Endothelial cell of umbilical vein (primary cell): Measurements from ENCODE around the gene PRPF8. TPM values are rescaled to one million over a fixed set of nuclear protein-coding genes. Genes with fewer than 3 reads are reported as not detected.

ENCODE experiments used
- BruUV-seq: library from RNA; stranded (reverse); fragments of 400-500 nt; replicated peaks from 2 replicates; lab custom pipeline; 2021; lab: Mats Ljungman, UMichigan
- CTCF ChIA-PET: fragments of 300-600, 350-600 bp; sonication (Branson Sonifier 250); formaldehyde crosslinking; loops from one replicate; lab custom pipeline; 2021; ENCODE audit warnings: antibody characterized with exemption, inconsistent platforms; lab: Charles Lee
- POLR2A ChIA-PET: fragments of 300-600, 350-600 bp; sonication (Branson Sonifier 250); formaldehyde crosslinking; loops from one replicate; lab custom pipeline; 2021; ENCODE audit warnings: antibody characterized with exemption, inconsistent platforms; lab: Charles Lee
- DNase-seq: peaks from one replicate; pipeline ENCODE4 v3.0.0-alpha.2; 2011; ENCODE audit warnings: low read depth, low spot score
- FAIRE-seq: peaks from 2 replicates; lab custom pipeline; 2011; peaks lifted over from hg19 to GRCh38; lab: Jason Lieb, UNC
- H2AFZ ChIP-seq: 2 replicates; pipeline ENCODE4 v1.6.0; 2012; ENCODE audit warnings: low read depth, low read length, control low read depth, inconsistent platforms
- H3K27ac ChIP-seq: 2 replicates; pipeline ENCODE4 v1.5.1; 2011; ENCODE audit warnings: low read depth, mild to moderate bottlenecking, control low read depth, low read length, moderate library complexity; ENCODE audit not compliant: insufficient read depth
- H3K27me3 ChIP-seq, 2 experiments: 2 replicates each; pipeline versions ENCODE4 v1.6.0 to v1.6.1; 2011; ENCODE audit warnings: low read length in 2 of 2, mixed read lengths in 1 of 2; ENCODE audit not compliant: control insufficient read depth in 2 of 2, insufficient read depth in 2 of 2
- H3K36me3 ChIP-seq, 2 experiments: 2 replicates in 1 of 2; 3 replicates in 1 of 2; pipeline ENCODE4 v1.5.1; 2011; ENCODE audit warnings: low read length in 2 of 2, mild to moderate bottlenecking in 1 of 2, moderate library complexity in 1 of 2; ENCODE audit not compliant: control insufficient read depth in 2 of 2, insufficient read depth in 2 of 2; ENCODE audit errors: extremely low read depth in 1 of 2
- H3K4me1 ChIP-seq: 3 replicates; pipeline ENCODE4 v1.5.1; 2011; ENCODE audit warnings: mild to moderate bottlenecking, low read length; ENCODE audit not compliant: control insufficient read depth, insufficient read depth; ENCODE audit errors: extremely low read depth
- H3K4me2 ChIP-seq: 2 replicates; pipeline ENCODE4 v1.6.1; 2011; ENCODE audit warnings: low read length, control low read depth, mixed read lengths; ENCODE audit not compliant: insufficient read depth
- H3K4me3 ChIP-seq, 3 experiments: fragments of 200-600 bp in 1 of 3; sonication (generic), shearing (Covaris generic) in 1 of 3; replicated peaks in 1 of 3; 2 replicates each; pipeline ENCODE4 v1.5.1; 2011 to 2016; ENCODE audit warnings: control low read depth in 3 of 3, low read length in 3 of 3, mild to moderate bottlenecking in 2 of 3, inconsistent platforms in 1 of 3, low read depth in 1 of 3, moderate library complexity in 1 of 3; ENCODE audit not compliant: insufficient read depth in 1 of 3
- H3K79me2 ChIP-seq: 2 replicates; pipeline ENCODE4 v1.6.0; 2012; ENCODE audit warnings: low read length, inconsistent platforms; ENCODE audit not compliant: control insufficient read depth, insufficient read depth
- H3K9ac ChIP-seq: replicated peaks from 2 replicates; pipeline ENCODE3; 2011; ENCODE audit warnings: low read length, control low read depth; ENCODE audit not compliant: insufficient read depth; ENCODE audit errors: extremely low read depth
- H3K9me1 ChIP-seq: replicated peaks from 3 replicates; pipeline ENCODE4 v1.6.0; 2011; ENCODE audit warnings: mild to moderate bottlenecking, low read length; ENCODE audit not compliant: control insufficient read depth, insufficient read depth; ENCODE audit errors: extremely low read depth
- H3K9me3 ChIP-seq: replicated peaks from 2 replicates; pipeline ENCODE4 v1.5.1; 2012; ENCODE audit warnings: low read length, inconsistent platforms; ENCODE audit not compliant: control insufficient read depth, insufficient read depth
- H4K20me1 ChIP-seq: replicated peaks from 2 replicates; pipeline ENCODE3; 2011; ENCODE audit warnings: mild to moderate bottlenecking, low read length; ENCODE audit not compliant: control insufficient read depth, insufficient read depth; ENCODE audit errors: extremely low read depth
- CTCF ChIP-seq, 2 donors: IDR thresholded peaks; 1 replicate in 1 of 2; 2 replicates in 1 of 2; pipeline ENCODE4 v1.5.1; 2011; ENCODE audit warnings: low read length in 2 of 2, mild to moderate bottlenecking in 2 of 2, moderate library complexity in 2 of 2, control low read depth in 1 of 2, inconsistent platforms in 1 of 2, low read depth in 1 of 2; ENCODE audit not compliant: insufficient read depth in 1 of 2; ENCODE audit errors: extremely low read depth in 1 of 2
- EZH2 ChIP-seq: IDR thresholded peaks from 2 replicates; pipeline ENCODE4 v1.6.1; 2012; ENCODE audit warnings: borderline replicate concordance, low read depth, mild to moderate bottlenecking, moderate library complexity, low read length, inconsistent platforms; ENCODE audit not compliant: severe bottlenecking
- FOS ChIP-seq: IDR thresholded peaks from 2 replicates; pipeline ENCODE4 v1.6.1; 2011; ENCODE audit warnings: mild to moderate bottlenecking, low read length, moderate library complexity, borderline replicate concordance; ENCODE audit not compliant: insufficient read depth
- GATA2 ChIP-seq: IDR thresholded peaks from 2 replicates; pipeline ENCODE4 v1.7.0; 2011; ENCODE audit warnings: low read depth, mild to moderate bottlenecking, moderate library complexity, mixed read lengths, low read length; ENCODE audit not compliant: insufficient read length, insufficient read depth
- JUN ChIP-seq: IDR thresholded peaks from 2 replicates; pipeline ENCODE4 v1.6.1; 2011; ENCODE audit warnings: borderline replicate concordance, low read depth; ENCODE audit not compliant: insufficient read length, insufficient read depth
- MAX ChIP-seq: IDR thresholded peaks from 2 replicates; pipeline ENCODE4 v1.6.1; 2011; ENCODE audit not compliant: insufficient read depth, insufficient read length
- MYC ChIP-seq: IDR thresholded peaks from one replicate; pipeline ENCODE4 v1.6.1; 2011; ENCODE audit warnings: mild to moderate bottlenecking, low read depth, low read length
- POLR2A ChIP-seq: IDR thresholded peaks from 2 replicates; pipeline ENCODE4 v1.6.1; 2012; ENCODE audit warnings: low read depth, mild to moderate bottlenecking, control low read depth, low read length
- POLR2AphosphoS5 ChIP-seq: IDR thresholded peaks from 2 replicates; pipeline ENCODE4 v1.6.1; 2012; ENCODE audit warnings: low read depth, mild to moderate bottlenecking, control low read depth, low read length, moderate library complexity; ENCODE audit not compliant: insufficient read depth
- dilution Hi-C: fragments of 300-500 bp; cut with MboI; formaldehyde crosslinking; loops from one replicate; pipeline ENCODE4 v1.15.0; 2019; ENCODE audit warnings: low sequenced_read_pairs; ENCODE audit not compliant: extremely low pct_ligation_motif_present
- intact Hi-C: fragments of 100-400 bp; cut with micrococcal nuclease; formaldehyde crosslinking; loops from one replicate; pipeline ENCODE4 v1.10.0; 2022
- polyA plus RNA-seq, 4 experiments: library from polyadenylated mRNA; depleted of rRNA in 3 of 4; stranded (reverse) in 3 of 4; unstranded in 1 of 4; fragments of >200 nt; gene quantifications; 2 replicates each; pipeline versions ENCODE4 v1.2.1 to v1.2.3, GENCODE V29; 2011 to 2012; ENCODE audit warnings: missing spikeins in 1 of 4
- total RNA-seq: library from RNA; stranded (reverse); gene quantifications from 2 replicates; pipeline ENCODE4 v1.2.3, GENCODE V29; 2021

PRPF8 gene
- total and polyA plus RNA-seq, 2 donors (not counting 3 experiments of a cell fraction or from before 2014, with no cell fraction given), result 215 to 301 TPM

- intact Hi-C loops, result no loop called here
- Histone ChIP-seq H3K4me3 (no peak overlapping the region), H3K4me1 (peaks cover 33% of the 10 kb centered on the region), H3K27ac (no peak overlapping the region), H3K9ac (no peak overlapping the region), H3K36me3 (peaks cover 0 to 5% of the 10 kb centered on the region in 2 experiments), H3K79me2 (peaks cover 12% of the 10 kb centered on the region), H3K9me3 (no peaks in the 10 kb centered on the region), H3K9me1 (no peaks in the 10 kb centered on the region), H3K4me2 (no peak overlapping the region), H3K27me3 (no peaks in the 10 kb centered on the region), H2AFZ (no peak overlapping the region), H4K20me1 (no peaks in the 10 kb centered on the region)
- ChIA-PET CTCF (interaction anchor here (1.2 to 2.3 kb wide), 2 partner anchors 33 to 49 kb away, joined by 4 to 10 read pairs; no protein-coding TSS in a partner anchor), POLR2A (interaction anchor here (0.6 to 0.7 kb wide), 2 partner anchors 46 to 94 kb away, joined by 3 to 5 read pairs; no protein-coding TSS in a partner anchor)
- TF ChIP-seq CTCF (IDR thresholded peaks at IDR 0.05; ENCODE audit: extremely low read depth in 1 of 2, insufficient read depth in 1 of 2, low read depth in 1 of 2, low read length in 2 of 2) (no peak), MYC (no peak), EZH2 (no peak), FOS (no peak), GATA2 (no peak), JUN (no peak), POLR2A (no peak), POLR2AphosphoS5 (no peak), MAX (no peak)
- no TSS peak for BruUV-seq
- no peak for FAIRE-seq
- DNase-seq, result no peak
- dilution Hi-C loops, result no loop called here
Observed at GRCh38 chr17:1623057-1623630, 61.5 kb downstream of the PRPF8 start.
